HEK293 (cell line): ENCODE data around the gene CHI3L2.

Experiments
- PRDM1 ChIP-seq: fragments of 450-650 bp; formaldehyde crosslinking; IDR thresholded peaks from 2 replicates; pipeline ENCODE4; 2016; ENCODE audit warnings: missing biosample characterization, missing genetic modification characterization
- REPIN1 ChIP-seq: fragments of 450-650 bp; formaldehyde crosslinking; IDR thresholded peaks from 2 replicates; pipeline ENCODE4 v1.5.1; 2017; ENCODE audit warnings: missing biosample characterization, missing genetic modification characterization, low read depth
- SETDB1 ChIP-seq: IDR thresholded peaks from one replicate; pipeline ENCODE4 v1.6.1; 2017; ENCODE audit warnings: mild to moderate bottlenecking, low read length, moderate library complexity, mixed read lengths; ENCODE audit not compliant: insufficient read length
- ZBTB8A ChIP-seq: fragments of 450-650 bp; formaldehyde crosslinking; IDR thresholded peaks from 2 replicates; pipeline ENCODE4 v1.5.1; 2016; ENCODE audit warnings: missing biosample characterization, missing genetic modification characterization
- ZNF202 ChIP-seq: fragments of 450-650 bp; formaldehyde crosslinking; IDR thresholded peaks from 2 replicates; pipeline ENCODE4 v1.5.1; 2016; ENCODE audit warnings: missing biosample characterization, missing genetic modification characterization, borderline replicate concordance
- ZNF24 ChIP-seq: fragments of 450-650 bp; formaldehyde crosslinking; IDR thresholded peaks from 2 replicates; pipeline ENCODE4 v1.5.1; 2016; ENCODE audit warnings: missing biosample characterization, missing genetic modification characterization
- ZNF274 ChIP-seq, 2 experiments: fragments of 200-500 bp in 1 of 2; fragments of 450-650 bp in 1 of 2; sonication (Bioruptor generic) in 1 of 2; formaldehyde crosslinking in 1 of 2; IDR thresholded peaks; 2 replicates each; pipeline versions ENCODE4 v1.5.1 to v1.6.1; 2014 to 2016; ENCODE audit warnings: borderline replicate concordance in 1 of 2, inconsistent platforms in 1 of 2, low read length in 1 of 2, missing biosample characterization in 1 of 2, missing genetic modification characterization in 1 of 2
- ZNF302 ChIP-seq: fragments of 450-650 bp; formaldehyde crosslinking; IDR thresholded peaks from 2 replicates; pipeline ENCODE4 v1.5.1; 2016; ENCODE audit warnings: missing biosample characterization, missing genetic modification characterization, low read depth
- ZNF391 ChIP-seq: fragments of 450-650 bp; formaldehyde crosslinking; IDR thresholded peaks from 2 replicates; pipeline ENCODE4 v1.5.1; 2016; ENCODE audit warnings: low read depth, missing biosample characterization, missing genetic modification characterization, borderline replicate concordance
- ZNF747 ChIP-seq: fragments of 450-650 bp; formaldehyde crosslinking; IDR thresholded peaks from 2 replicates; pipeline ENCODE4 v1.5.1; 2016; ENCODE audit warnings: missing biosample characterization, missing genetic modification characterization
- ZNF776 ChIP-seq: fragments of 450-650 bp; formaldehyde crosslinking; IDR thresholded peaks from 2 replicates; pipeline ENCODE4 v1.5.0; 2017; ENCODE audit warnings: missing biosample characterization, missing genetic modification characterization, borderline replicate concordance
- TF ChIP-seq, protein P1 (sequence below): fragments of 450-650 bp; formaldehyde crosslinking; IDR thresholded peaks from 2 replicates; pipeline ENCODE4 v1.5.1; 2016; ENCODE audit warnings: missing biosample characterization, missing genetic modification characterization
- TF ChIP-seq, protein P2 (sequence below): fragments of 450-650 bp; formaldehyde crosslinking; conservative IDR thresholded peaks from 2 replicates; pipeline ENCODE4 v1.5.1; 2016; ENCODE audit warnings: low read depth, missing biosample characterization, missing genetic modification characterization
- TF ChIP-seq, protein P3 (sequence below): fragments of 450-650 bp; formaldehyde crosslinking; IDR thresholded peaks from 2 replicates; pipeline ENCODE4 v1.5.0; 2017; ENCODE audit warnings: missing biosample characterization, missing genetic modification characterization, borderline replicate concordance

GRCh38 chr1:111211921-111212320 is 15.6 kb upstream of the CHI3L2 start:
- no peak for TF ChIP-seq ZBTB8A
- TF ChIP-seq, protein P1, sequence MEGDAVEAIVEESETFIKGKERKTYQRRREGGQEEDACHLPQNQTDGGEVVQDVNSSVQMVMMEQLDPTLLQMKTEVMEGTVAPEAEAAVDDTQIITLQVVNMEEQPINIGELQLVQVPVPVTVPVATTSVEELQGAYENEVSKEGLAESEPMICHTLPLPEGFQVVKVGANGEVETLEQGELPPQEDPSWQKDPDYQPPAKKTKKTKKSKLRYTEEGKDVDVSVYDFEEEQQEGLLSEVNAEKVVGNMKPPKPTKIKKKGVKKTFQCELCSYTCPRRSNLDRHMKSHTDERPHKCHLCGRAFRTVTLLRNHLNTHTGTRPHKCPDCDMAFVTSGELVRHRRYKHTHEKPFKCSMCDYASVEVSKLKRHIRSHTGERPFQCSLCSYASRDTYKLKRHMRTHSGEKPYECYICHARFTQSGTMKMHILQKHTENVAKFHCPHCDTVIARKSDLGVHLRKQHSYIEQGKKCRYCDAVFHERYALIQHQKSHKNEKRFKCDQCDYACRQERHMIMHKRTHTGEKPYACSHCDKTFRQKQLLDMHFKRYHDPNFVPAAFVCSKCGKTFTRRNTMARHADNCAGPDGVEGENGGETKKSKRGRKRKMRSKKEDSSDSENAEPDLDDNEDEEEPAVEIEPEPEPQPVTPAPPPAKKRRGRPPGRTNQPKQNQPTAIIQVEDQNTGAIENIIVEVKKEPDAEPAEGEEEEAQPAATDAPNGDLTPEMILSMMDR (tag by site-specific recombination) = no peak
- no peak for TF ChIP-seq ZNF747 (tag by site-specific recombination)
- TF ChIP-seq ZNF391 (tag by site-specific recombination) = no peak
- no peak for TF ChIP-seq SETDB1
- TF ChIP-seq ZNF274 (IDR thresholded peaks at IDR 0.05; ENCODE audit: low read length) = no peak
- TF ChIP-seq ZNF274 (tag by site-specific recombination; IDR thresholded peaks at IDR 0.05; ENCODE audit: borderline replicate concordance) = no peak
- TF ChIP-seq ZNF776 (tag by site-specific recombination) = no peak
- no peak for TF ChIP-seq ZNF202
- TF ChIP-seq, protein P2, sequence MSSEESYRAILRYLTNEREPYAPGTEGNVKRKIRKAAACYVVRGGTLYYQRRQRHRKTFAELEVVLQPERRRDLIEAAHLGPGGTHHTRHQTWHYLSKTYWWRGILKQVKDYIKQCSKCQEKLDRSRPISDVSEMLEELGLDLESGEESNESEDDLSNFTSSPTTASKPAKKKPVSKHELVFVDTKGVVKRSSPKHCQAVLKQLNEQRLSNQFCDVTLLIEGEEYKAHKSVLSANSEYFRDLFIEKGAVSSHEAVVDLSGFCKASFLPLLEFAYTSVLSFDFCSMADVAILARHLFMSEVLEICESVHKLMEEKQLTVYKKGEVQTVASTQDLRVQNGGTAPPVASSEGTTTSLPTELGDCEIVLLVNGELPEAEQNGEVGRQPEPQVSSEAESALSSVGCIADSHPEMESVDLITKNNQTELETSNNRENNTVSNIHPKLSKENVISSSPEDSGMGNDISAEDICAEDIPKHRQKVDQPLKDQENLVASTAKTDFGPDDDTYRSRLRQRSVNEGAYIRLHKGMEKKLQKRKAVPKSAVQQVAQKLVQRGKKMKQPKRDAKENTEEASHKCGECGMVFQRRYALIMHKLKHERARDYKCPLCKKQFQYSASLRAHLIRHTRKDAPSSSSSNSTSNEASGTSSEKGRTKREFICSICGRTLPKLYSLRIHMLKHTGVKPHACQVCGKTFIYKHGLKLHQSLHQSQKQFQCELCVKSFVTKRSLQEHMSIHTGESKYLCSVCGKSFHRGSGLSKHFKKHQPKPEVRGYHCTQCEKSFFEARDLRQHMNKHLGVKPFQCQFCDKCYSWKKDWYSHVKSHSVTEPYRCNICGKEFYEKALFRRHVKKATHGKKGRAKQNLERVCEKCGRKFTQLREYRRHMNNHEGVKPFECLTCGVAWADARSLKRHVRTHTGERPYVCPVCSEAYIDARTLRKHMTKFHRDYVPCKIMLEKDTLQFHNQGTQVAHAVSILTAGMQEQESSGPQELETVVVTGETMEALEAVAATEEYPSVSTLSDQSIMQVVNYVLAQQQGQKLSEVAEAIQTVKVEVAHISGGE (tag by site-specific recombination) = no peak
- TF ChIP-seq ZNF302 (tag by site-specific recombination) = no peak
- TF ChIP-seq, protein P3, sequence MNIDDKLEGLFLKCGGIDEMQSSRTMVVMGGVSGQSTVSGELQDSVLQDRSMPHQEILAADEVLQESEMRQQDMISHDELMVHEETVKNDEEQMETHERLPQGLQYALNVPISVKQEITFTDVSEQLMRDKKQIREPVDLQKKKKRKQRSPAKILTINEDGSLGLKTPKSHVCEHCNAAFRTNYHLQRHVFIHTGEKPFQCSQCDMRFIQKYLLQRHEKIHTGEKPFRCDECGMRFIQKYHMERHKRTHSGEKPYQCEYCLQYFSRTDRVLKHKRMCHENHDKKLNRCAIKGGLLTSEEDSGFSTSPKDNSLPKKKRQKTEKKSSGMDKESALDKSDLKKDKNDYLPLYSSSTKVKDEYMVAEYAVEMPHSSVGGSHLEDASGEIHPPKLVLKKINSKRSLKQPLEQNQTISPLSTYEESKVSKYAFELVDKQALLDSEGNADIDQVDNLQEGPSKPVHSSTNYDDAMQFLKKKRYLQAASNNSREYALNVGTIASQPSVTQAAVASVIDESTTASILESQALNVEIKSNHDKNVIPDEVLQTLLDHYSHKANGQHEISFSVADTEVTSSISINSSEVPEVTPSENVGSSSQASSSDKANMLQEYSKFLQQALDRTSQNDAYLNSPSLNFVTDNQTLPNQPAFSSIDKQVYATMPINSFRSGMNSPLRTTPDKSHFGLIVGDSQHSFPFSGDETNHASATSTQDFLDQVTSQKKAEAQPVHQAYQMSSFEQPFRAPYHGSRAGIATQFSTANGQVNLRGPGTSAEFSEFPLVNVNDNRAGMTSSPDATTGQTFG (tag by site-specific recombination) = no peak
- no peak for TF ChIP-seq ZNF24 (tag by site-specific recombination)
- no peak for TF ChIP-seq REPIN1 (tag by site-specific recombination)
- TF ChIP-seq PRDM1 = no peak
